ENCODE data around the gene SLC2A4RG. TPM values are rescaled to one million over a fixed set of nuclear protein-coding genes. Genes with fewer than 3 reads are reported as not detected.

The SLC2A4RG gene
- total and polyA plus RNA-seq, 2 of the 13 experiments (the other 11 are each of a cell fraction or from before 2014, with no cell fraction given), result 91.4 to 95.9 TPM

DNA sequence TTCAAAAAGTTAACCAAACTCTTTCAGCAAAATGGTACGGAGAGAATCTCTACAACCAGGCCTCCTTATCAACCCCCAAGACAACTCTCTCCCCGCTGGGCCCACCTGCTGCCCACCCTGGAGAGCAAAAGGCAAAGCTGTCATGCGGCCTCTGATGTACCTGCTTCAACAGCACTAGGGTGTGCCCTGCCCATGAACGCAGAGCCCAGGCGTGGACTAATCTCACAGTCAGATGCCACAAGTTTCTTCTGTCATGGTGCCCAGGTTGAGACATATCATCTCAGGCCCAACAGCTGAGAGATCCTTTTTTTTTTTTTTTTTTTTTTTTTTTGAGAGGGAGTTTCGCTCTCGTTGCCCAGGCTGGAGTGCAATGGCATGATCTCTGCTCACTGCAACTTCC is 26.3 kb downstream of the SLC2A4RG start:
- no peaks in the 10 kb centered on the region for H3K9me3 ChIP-seq (ENCODE audit: low read length)
- WGBS (ENCODE audit: low lambda C conversion rate), result 95% methylated on average over 7 of the region's 7 CpGs
- ChIA-PET POLR2A (interaction anchor here (0.7 to 1.6 kb wide), 2 partner anchors 29 to 57 kb away, joined by 4 read pairs; partner anchors contain the start of gene LIME1), CTCF (ENCODE audit: low intra/inter-chr PET ratio, low total read pairs) (no interaction called here)
- FAIRE-seq (no peak), ATAC-seq (no peak), DNase-seq (ENCODE audit: low spot score) (no peak)
- H2AFZ ChIP-seq (ENCODE audit: low read length), result no peak overlapping the region
- H3K27ac ChIP-seq (ENCODE audit: extremely low read length, insufficient read depth, low read length), result peak overlapping the region; percentile 54
- H3K4me2 ChIP-seq (ENCODE audit: low read depth, low read length), result no peak overlapping the region
- no peaks in the 10 kb centered on the region for H3K79me2 ChIP-seq (ENCODE audit: insufficient read depth, low read length)
- no TSS peak for BruUV-seq (replicated peaks)
- no peak overlapping the region for H3K4me3 ChIP-seq (replicated peaks in 1 of 3; ENCODE audit: insufficient read depth in 1 of 3, low read depth in 2 of 3, low read length in 3 of 3)
- intact Hi-C loops (cut with micrococcal nuclease; ENCODE audit: unreplicated experiment) (no loop called here), in situ Hi-C loops (cut with HindIII; ENCODE audit: extremely low pct_ligation_motif_present, low pct_unique_long_range_greater_than_20kb) (no loop called here)
- peaks cover 17% of the 10 kb centered on the region for H3K4me1 ChIP-seq (ENCODE audit: insufficient read depth, low read length)
- no peaks in the 10 kb centered on the region for H3K36me3 ChIP-seq (replicated peaks in 1 of 2; ENCODE audit: control insufficient read depth in 1 of 2, insufficient read depth in 2 of 2, low read length in 2 of 2)
- no peak overlapping the region for H3K9ac ChIP-seq (ENCODE audit: insufficient read depth, low read depth, low read length)
- no peak for TF ChIP-seq POLR2AphosphoS2 (IDR thresholded peaks at IDR 0.05; ENCODE audit: low read depth, low read length)
- TF ChIP-seq, protein P1, sequence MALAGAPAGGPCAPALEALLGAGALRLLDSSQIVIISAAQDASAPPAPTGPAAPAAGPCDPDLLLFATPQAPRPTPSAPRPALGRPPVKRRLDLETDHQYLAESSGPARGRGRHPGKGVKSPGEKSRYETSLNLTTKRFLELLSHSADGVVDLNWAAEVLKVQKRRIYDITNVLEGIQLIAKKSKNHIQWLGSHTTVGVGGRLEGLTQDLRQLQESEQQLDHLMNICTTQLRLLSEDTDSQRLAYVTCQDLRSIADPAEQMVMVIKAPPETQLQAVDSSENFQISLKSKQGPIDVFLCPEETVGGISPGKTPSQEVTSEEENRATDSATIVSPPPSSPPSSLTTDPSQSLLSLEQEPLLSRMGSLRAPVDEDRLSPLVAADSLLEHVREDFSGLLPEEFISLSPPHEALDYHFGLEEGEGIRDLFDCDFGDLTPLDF (CRISPR knock-in tag; IDR thresholded peaks at IDR 0.05), result no peak
- TF ChIP-seq, protein P2, sequence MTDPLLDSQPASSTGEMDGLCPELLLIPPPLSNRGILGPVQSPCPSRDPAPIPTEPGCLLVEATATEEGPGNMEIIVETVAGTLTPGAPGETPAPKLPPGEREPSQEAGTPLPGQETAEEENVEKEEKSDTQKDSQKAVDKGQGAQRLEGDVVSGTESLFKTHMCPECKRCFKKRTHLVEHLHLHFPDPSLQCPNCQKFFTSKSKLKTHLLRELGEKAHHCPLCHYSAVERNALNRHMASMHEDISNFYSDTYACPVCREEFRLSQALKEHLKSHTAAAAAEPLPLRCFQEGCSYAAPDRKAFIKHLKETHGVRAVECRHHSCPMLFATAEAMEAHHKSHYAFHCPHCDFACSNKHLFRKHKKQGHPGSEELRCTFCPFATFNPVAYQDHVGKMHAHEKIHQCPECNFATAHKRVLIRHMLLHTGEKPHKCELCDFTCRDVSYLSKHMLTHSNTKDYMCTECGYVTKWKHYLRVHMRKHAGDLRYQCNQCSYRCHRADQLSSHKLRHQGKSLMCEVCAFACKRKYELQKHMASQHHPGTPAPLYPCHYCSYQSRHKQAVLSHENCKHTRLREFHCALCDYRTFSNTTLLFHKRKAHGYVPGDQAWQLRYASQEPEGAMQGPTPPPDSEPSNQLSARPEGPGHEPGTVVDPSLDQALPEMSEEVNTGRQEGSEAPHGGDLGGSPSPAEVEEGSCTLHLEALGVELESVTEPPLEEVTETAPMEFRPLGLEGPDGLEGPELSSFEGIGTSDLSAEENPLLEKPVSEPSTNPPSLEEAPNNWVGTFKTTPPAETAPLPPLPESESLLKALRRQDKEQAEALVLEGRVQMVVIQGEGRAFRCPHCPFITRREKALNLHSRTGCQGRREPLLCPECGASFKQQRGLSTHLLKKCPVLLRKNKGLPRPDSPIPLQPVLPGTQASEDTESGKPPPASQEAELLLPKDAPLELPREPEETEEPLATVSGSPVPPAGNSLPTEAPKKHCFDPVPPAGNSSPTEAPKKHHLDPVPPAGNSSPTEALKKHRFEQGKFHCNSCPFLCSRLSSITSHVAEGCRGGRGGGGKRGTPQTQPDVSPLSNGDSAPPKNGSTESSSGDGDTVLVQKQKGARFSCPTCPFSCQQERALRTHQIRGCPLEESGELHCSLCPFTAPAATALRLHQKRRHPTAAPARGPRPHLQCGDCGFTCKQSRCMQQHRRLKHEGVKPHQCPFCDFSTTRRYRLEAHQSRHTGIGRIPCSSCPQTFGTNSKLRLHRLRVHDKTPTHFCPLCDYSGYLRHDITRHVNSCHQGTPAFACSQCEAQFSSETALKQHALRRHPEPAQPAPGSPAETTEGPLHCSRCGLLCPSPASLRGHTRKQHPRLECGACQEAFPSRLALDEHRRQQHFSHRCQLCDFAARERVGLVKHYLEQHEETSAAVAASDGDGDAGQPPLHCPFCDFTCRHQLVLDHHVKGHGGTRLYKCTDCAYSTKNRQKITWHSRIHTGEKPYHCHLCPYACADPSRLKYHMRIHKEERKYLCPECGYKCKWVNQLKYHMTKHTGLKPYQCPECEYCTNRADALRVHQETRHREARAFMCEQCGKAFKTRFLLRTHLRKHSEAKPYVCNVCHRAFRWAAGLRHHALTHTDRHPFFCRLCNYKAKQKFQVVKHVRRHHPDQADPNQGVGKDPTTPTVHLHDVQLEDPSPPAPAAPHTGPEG (CRISPR knock-in tag; IDR thresholded peaks at IDR 0.05), result no peak
- no peak for TF ChIP-seq SMARCC2 (IDR thresholded peaks at IDR 0.05)
- TF ChIP-seq, protein P3, sequence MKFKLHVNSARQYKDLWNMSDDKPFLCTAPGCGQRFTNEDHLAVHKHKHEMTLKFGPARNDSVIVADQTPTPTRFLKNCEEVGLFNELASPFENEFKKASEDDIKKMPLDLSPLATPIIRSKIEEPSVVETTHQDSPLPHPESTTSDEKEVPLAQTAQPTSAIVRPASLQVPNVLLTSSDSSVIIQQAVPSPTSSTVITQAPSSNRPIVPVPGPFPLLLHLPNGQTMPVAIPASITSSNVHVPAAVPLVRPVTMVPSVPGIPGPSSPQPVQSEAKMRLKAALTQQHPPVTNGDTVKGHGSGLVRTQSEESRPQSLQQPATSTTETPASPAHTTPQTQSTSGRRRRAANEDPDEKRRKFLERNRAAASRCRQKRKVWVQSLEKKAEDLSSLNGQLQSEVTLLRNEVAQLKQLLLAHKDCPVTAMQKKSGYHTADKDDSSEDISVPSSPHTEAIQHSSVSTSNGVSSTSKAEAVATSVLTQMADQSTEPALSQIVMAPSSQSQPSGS (CRISPR knock-in tag; IDR thresholded peaks at IDR 0.05), result no peak
- no peak for TF ChIP-seq MXD4 (CRISPR knock-in tag; IDR thresholded peaks at IDR 0.05)
- TF ChIP-seq RARA (CRISPR knock-in tag; IDR thresholded peaks at IDR 0.05), result no peak
- TF ChIP-seq NFIC (IDR thresholded peaks at IDR 0.05; ENCODE audit: low read length), result no peak
- TF ChIP-seq NR2F1 (CRISPR knock-in tag; IDR thresholded peaks at IDR 0.05), result no peak
- TF ChIP-seq KLF11 (CRISPR knock-in tag; IDR thresholded peaks at IDR 0.05), result no peak
- no peak for TF ChIP-seq ZNF44 (CRISPR knock-in tag; IDR thresholded peaks at IDR 0.05)
- TF ChIP-seq, protein P4, sequence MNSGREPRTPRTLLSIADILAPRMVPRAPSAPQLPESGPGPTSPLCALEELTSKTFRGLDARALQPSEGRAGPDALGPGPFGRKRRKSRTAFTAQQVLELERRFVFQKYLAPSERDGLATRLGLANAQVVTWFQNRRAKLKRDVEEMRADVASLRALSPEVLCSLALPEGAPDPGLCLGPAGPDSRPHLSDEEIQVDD (CRISPR knock-in tag; IDR thresholded peaks at IDR 0.05; ENCODE audit: borderline replicate concordance), result no peak
- no peaks in the 10 kb centered on the region for H3K27me3 ChIP-seq (ENCODE audit: control insufficient read depth in 1 of 2, insufficient read depth in 2 of 2, low read length in 2 of 2)
- no peaks in the 10 kb centered on the region for H4K20me1 ChIP-seq (ENCODE audit: insufficient read depth, low read length)

Measured in HepG2 (cell line).